NB4 (cell line): ENCODE measurements around the gene DUSP7.

ENCODE experiments used
- CTCF ChIP-seq: IDR thresholded peaks from one replicate; pipeline ENCODE4 v1.5.1; 2012; ENCODE audit warnings: low read depth, low read length
- POLR2A ChIP-seq: IDR thresholded peaks from 2 replicates; pipeline ENCODE4 v1.6.1; 2011; ENCODE audit warnings: mild to moderate bottlenecking; ENCODE audit not compliant: insufficient read length; ENCODE audit errors: extremely low read depth

GRCh38 chr3:52104684-52105640, 48.6 kb upstream of the DUSP7 start:
- TF ChIP-seq CTCF, result no peak
- no peak for TF ChIP-seq POLR2A
